Right renal cortex interstitium (tissue), 3 donors: Measurements from ENCODE around the gene NTNG2. TPM values are rescaled to one million over a fixed set of nuclear protein-coding genes. Genes with fewer than 3 reads are reported as not detected.

ENCODE experiments used
- DNase-seq, 3 donors: peaks; one replicate each; pipeline ENCODE4 v3.0.0-alpha.2; 2013; ENCODE audit warnings: low read depth in 3 of 3, low spot score in 2 of 3
- polyA plus RNA-seq, 3 donors: library from polyadenylated mRNA; unstranded; fragments of 120-200 nt; gene quantifications; one replicate each; pipeline ENCODE4 v1.2.1, GENCODE V29; 2013; ENCODE audit not compliant: insufficient read length in 3 of 3

The NTNG2 gene
- polyA plus RNA-seq, 3 donors, result 0.10 to 0.46 (median 0.23) TPM

- DNase-seq, result no peak
Observed at GRCh38 chr9:132199056-132199455, 37.2 kb downstream of the NTNG2 start.

- DNase-seq, result no peak
Observed at GRCh38 chr9:132200706-132201105, 38.8 kb downstream of the NTNG2 start.

GRCh38 chr9:132201139-132201538 is 39.3 kb downstream of the NTNG2 start:
- no peak for DNase-seq

- no peak for DNase-seq
Observed at GRCh38 chr9:132201780-132202703, 40.2 kb downstream of the NTNG2 start.

GRCh38 chr9:132204883-132205282 is 43.0 kb downstream of the NTNG2 start:
- DNase-seq, result no peak

GRCh38 chr9:132207215-132207614 is 45.4 kb downstream of the NTNG2 start:
- DNase-seq, result no peak

- no peak for DNase-seq
Observed at GRCh38 chr9:132207839-132208615, 46.2 kb downstream of the NTNG2 start.

GRCh38 chr9:132209228-132209627 is 47.4 kb downstream of the NTNG2 start:
- no peak for DNase-seq

GRCh38 chr9:132210472-132211145 is 48.8 kb downstream of the NTNG2 start:
- DNase-seq, result no peak

- DNase-seq, result no peak
Observed at GRCh38 chr9:132211570-132211969, 49.7 kb downstream of the NTNG2 start.

- DNase-seq, result peak in 2 of 3 donors; percentile 41 to 51
Observed at GRCh38 chr9:132214027-132214622, 52.3 kb downstream of the NTNG2 start.

GRCh38 chr9:132216861-132217619 is 55.2 kb downstream of the NTNG2 start:
- no peak for DNase-seq

- no peak for DNase-seq
Observed at GRCh38 chr9:132218208-132218607, 56.4 kb downstream of the NTNG2 start.

- DNase-seq, result no peak
Observed at GRCh38 chr9:132221941-132222340, 60.1 kb downstream of the NTNG2 start.

GRCh38 chr9:132224645-132225044 is 62.8 kb downstream of the NTNG2 start:
- DNase-seq, result no peak

- no peak for DNase-seq
Observed at GRCh38 chr9:132226571-132227430, 64.9 kb downstream of the NTNG2 start.

GRCh38 chr9:132228062-132228461 is 66.2 kb downstream of the NTNG2 start:
- no peak for DNase-seq

GRCh38 chr9:132230605-132231004 is 68.7 kb downstream of the NTNG2 start:
- DNase-seq, result no peak
